ENCODE results near the gene TEKT3.

TEKT3 gene

GRCh38 chr17:15270628-15271381, 70.6 kb downstream of the TEKT3 start:
- H3K4me3 ChIP-seq (replicated peaks; ENCODE audit: low read depth, low read length), result no peak overlapping the region

DNA sequence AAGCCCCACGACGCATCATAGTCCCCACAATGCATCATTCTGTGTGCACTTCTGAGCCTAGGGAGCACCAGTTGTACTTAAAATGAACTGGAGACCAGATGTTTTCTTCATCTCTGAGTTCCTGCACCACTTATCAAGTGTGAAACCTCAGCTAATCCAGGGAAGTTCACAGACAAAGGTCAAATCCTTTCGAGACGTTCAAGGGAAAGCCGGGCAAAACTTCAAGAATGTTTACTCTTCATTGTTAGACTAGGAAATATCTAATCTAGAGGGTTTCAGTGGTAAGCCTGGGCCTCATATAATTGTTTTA, 71.7 kb downstream of the TEKT3 start:
- DNase-seq (ENCODE audit: low read depth), result peak; percentile 54
- no peak for TF ChIP-seq CTCF (IDR thresholded peaks at IDR 0.05; ENCODE audit: low read length, missing control alignments)
- no peak overlapping the region for H3K4me3 ChIP-seq (replicated peaks; ENCODE audit: low read depth, low read length)

More at GRCh38 chr17:15270628-15271381, 70.6 kb downstream of the TEKT3 start:
- no peak for DNase-seq (ENCODE audit: low read depth)
- no peak for TF ChIP-seq CTCF (IDR thresholded peaks at IDR 0.05; ENCODE audit: low read length, missing control alignments)

DNA sequence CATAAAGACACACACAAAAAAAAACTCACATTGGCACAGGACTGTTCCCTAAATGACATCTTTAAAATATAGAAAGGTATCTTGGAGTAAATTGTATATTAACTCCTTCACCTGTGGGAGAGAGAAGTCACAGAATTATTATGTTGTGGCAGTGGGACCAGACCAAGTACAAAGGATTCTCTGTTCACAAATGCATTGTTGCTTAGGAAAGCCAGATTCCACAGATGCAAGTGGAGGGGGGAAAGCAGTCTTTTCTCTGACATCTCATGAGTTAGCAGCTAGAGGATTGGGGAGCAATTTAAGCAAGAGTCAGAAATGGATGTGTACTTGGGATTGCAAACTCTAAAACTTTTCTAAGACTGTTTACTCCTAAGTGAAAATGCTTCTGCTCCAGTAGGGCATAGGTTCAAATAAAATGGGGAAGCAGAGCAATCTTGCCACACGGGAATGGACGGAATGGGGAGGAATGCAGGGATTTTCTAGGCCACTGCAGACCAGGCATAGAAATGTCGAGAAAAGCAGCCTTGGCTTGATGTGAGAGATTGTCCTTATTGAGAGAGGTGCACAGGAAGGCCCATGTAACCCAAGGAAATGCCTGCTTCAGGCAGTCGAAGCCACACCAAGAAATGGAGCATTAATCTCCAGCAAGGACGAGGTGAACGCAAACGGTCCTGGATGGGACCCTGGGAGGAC, 72.2 kb downstream of the TEKT3 start:
- H3K4me3 ChIP-seq (replicated peaks; ENCODE audit: low read depth, low read length), result no peak overlapping the region
- no peak for DNase-seq (ENCODE audit: low read depth)
- no peak for TF ChIP-seq CTCF (IDR thresholded peaks at IDR 0.05; ENCODE audit: low read length, missing control alignments)

DNA sequence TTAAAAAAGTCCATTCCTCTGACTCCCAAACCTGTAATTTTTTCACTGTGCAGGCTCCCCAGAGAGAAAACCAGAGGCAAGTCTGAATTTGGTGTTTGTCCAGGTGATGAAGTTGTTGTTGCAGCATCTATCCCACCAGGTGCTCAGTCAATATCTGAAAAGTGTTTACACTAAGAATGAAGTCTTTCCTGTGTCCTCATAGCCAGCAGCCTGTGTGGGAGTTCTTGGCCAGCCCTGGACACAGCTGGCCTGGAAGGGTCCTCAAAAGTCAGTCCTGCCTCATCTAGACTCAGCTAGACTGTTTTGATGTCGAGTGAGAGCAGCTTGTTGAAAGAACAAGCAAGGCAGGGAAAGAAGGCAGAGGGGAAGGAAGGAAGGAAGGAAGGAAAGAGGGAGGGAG, 72.9 kb downstream of the TEKT3 start:
- no peak for DNase-seq (ENCODE audit: low read depth)
- no peak overlapping the region for H3K4me3 ChIP-seq (replicated peaks; ENCODE audit: low read depth, low read length)
- TF ChIP-seq CTCF (IDR thresholded peaks at IDR 0.05; ENCODE audit: low read length, missing control alignments), result no peak

DNA sequence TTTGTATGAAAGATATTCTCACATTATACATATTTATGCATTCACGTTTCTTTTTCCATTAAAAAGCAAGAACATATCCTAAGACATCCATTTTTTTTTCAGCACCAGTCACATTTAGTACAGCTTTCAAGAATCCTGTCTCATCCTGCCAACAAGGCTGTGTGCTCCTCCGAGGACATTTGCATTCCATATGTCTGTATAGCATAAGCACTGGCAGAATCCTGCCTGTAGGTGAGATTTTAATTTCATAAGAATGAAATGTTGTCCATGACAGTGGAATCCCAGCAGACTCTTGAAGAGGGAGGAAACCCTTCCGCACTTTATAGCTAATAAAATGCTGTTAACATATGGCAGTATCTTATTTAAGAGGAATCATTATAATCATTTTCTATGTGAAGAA, 73.4 kb downstream of the TEKT3 start:
- TF ChIP-seq CTCF (IDR thresholded peaks at IDR 0.05; ENCODE audit: low read length, missing control alignments), result no peak
- no peak overlapping the region for H3K4me3 ChIP-seq (replicated peaks; ENCODE audit: low read depth, low read length)
- DNase-seq (ENCODE audit: low read depth), result no peak

DNA sequence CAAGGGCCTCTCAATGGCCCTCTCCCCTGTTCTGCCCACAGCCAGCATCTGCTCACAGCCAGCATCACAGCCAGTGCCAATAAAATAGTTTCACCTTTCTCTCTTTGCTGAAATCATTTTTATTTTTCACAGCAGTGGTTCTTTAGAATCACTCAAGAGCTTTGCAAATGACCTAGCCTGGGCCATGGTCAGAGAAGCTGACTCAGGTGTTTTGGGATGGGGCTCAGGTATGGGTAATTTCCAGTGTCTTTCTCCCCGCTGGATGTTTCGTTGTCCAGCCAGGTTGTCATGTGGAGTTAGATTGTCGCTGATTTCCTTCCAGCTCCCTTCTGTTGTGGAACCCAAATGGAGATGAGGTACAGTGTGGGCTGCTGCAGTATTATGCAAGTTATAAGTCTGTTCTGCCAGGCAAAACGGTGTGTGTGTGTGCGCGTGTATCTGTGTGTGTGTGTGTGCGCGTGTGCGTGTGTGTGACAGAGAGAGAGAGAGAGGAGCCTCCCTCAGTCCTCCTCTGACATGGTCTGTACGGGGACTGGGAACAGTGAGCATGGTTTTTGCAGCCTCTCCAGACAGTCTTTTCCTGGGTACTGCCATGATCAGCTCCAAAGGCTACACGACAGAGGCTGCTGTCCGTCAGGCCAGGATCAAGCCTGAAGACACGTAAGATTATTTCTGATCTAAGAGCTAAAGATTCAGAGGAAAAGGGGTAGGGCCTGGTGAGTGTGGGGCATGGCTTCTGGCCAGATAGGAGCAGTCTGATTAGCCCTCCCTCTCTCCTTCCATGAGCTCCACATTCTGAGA, 74.9 kb downstream of the TEKT3 start:
- no peak for DNase-seq (ENCODE audit: low read depth)
- TF ChIP-seq CTCF (IDR thresholded peaks at IDR 0.05; ENCODE audit: low read length, missing control alignments), result no peak
- H3K4me3 ChIP-seq (replicated peaks; ENCODE audit: low read depth, low read length), result no peak overlapping the region

Measured in fibroblast of pulmonary artery (primary cell).